Right atrium auricular region (tissue), 2 donors: ENCODE measurements around the gene GRIK4. TPM values are rescaled to one million over a fixed set of nuclear protein-coding genes. Genes with fewer than 3 reads are reported as not detected.

Experiments
- DNase-seq: peaks from one replicate; pipeline ENCODE4 v3.0.0-alpha.2; 2019; ENCODE audit warnings: low spot score
- H3K27ac ChIP-seq, 2 donors: fragments of 200-600 bp; sonication (generic); 1 replicate in 1 of 2; 2 replicates in 1 of 2; pipeline ENCODE4 v1.5.1; 2016 to 2019
- H3K27me3 ChIP-seq, 2 donors: fragments of 200-600 bp; sonication (generic); one replicate each; pipeline versions ENCODE4 v1.5.1 to v1.6.0; 2017 to 2019
- H3K36me3 ChIP-seq: fragments of 200-600 bp; sonication (generic); one replicate; pipeline ENCODE4 v1.5.1; 2016
- H3K4me1 ChIP-seq, 2 donors: fragments of 200-600 bp; sonication (generic); one replicate each; pipeline versions ENCODE4 v1.5.1 to v1.6.0; 2017 to 2019
- H3K4me3 ChIP-seq, 2 donors: fragments of 200-600 bp; sonication (generic); 1 replicate in 1 of 2; 2 replicates in 1 of 2; pipeline ENCODE4 v1.5.1; 2017 to 2019; ENCODE audit warnings: mild to moderate bottlenecking in 1 of 2, moderate library complexity in 1 of 2
- H3K9me3 ChIP-seq, 2 donors: fragments of 200-600 bp; sonication (generic); one replicate each; pipeline ENCODE4 v1.5.1; 2019
- total RNA-seq, 2 donors: library from RNA; depleted of rRNA; stranded (reverse); fragments of >200 nt; gene quantifications; one replicate each; pipeline ENCODE4 v1.1.0, GENCODE V29; 2016
- TF ChIP-seq, protein P1 (sequence below), 2 donors: fragments of 200-600 bp; sonication (generic); IDR thresholded peaks; one replicate each; pipeline ENCODE4 v1.5.1; 2019; ENCODE audit warnings: antibody characterized with exemption in 2 of 2

GRIK4 gene
- total RNA-seq, 2 donors from 2014 or later = 0.04 to 0.30 TPM

DNA sequence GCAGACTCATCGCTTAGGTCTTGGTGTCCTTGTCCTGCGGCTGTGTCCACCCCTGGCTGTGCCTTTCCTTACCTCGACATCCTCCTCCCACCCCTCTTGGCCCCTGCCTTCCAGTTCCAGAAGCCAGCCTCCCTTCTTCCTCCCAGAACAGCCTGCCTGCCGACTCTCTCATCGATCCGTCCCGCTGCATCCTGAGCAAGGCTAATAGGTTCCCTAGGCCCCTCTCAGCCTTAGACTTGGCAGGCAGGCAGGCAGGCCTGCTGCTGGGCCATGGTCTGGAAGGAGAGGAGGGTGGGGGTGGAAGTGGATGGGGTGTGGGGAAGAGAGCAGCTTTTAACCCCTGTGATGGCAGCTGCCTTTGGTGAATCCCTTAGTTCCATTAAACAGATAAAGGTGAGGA, 315.6 kb downstream of the GRIK4 start:
- TF ChIP-seq, protein P1, sequence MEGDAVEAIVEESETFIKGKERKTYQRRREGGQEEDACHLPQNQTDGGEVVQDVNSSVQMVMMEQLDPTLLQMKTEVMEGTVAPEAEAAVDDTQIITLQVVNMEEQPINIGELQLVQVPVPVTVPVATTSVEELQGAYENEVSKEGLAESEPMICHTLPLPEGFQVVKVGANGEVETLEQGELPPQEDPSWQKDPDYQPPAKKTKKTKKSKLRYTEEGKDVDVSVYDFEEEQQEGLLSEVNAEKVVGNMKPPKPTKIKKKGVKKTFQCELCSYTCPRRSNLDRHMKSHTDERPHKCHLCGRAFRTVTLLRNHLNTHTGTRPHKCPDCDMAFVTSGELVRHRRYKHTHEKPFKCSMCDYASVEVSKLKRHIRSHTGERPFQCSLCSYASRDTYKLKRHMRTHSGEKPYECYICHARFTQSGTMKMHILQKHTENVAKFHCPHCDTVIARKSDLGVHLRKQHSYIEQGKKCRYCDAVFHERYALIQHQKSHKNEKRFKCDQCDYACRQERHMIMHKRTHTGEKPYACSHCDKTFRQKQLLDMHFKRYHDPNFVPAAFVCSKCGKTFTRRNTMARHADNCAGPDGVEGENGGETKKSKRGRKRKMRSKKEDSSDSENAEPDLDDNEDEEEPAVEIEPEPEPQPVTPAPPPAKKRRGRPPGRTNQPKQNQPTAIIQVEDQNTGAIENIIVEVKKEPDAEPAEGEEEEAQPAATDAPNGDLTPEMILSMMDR (IDR thresholded peaks at IDR 0.05) = no peak
- no peaks in the 10 kb centered on the region for H3K27me3 ChIP-seq
- no peak overlapping the region for H3K4me3 ChIP-seq
- no peaks in the 10 kb centered on the region for H3K9me3 ChIP-seq
- no peak overlapping the region for H3K27ac ChIP-seq
- DNase-seq = no peak
- H3K4me1 ChIP-seq = no peaks in the 10 kb centered on the region
- no peaks in the 10 kb centered on the region for H3K36me3 ChIP-seq

GRCh38 chr11:120827820-120828219, 316.3 kb downstream of the GRIK4 start:
- DNase-seq = no peak
- H3K36me3 ChIP-seq = no peaks in the 10 kb centered on the region
- H3K9me3 ChIP-seq = no peaks in the 10 kb centered on the region
- H3K27me3 ChIP-seq = no peaks in the 10 kb centered on the region
- no peak overlapping the region for H3K4me3 ChIP-seq
- no peaks in the 10 kb centered on the region for H3K4me1 ChIP-seq
- no peak overlapping the region for H3K27ac ChIP-seq
- TF ChIP-seq, protein P1 (IDR thresholded peaks at IDR 0.05) = no peak

GRCh38 chr11:120828847-120829246, 317.3 kb downstream of the GRIK4 start:
- Histone ChIP-seq H3K36me3 (no peaks in the 10 kb centered on the region), H3K9me3 (no peaks in the 10 kb centered on the region), H3K27ac (no peak overlapping the region), H3K4me3 (no peak overlapping the region), H3K4me1 (no peaks in the 10 kb centered on the region), H3K27me3 (no peaks in the 10 kb centered on the region)
- DNase-seq = no peak
- TF ChIP-seq, protein P1 (IDR thresholded peaks at IDR 0.05) = no peak

GRCh38 chr11:120830085-120830620, 318.6 kb downstream of the GRIK4 start:
- no peak for DNase-seq
- no peaks in the 10 kb centered on the region for H3K27me3 ChIP-seq
- H3K4me1 ChIP-seq = no peaks in the 10 kb centered on the region
- H3K36me3 ChIP-seq = no peaks in the 10 kb centered on the region
- no peaks in the 10 kb centered on the region for H3K9me3 ChIP-seq
- TF ChIP-seq, protein P1 (IDR thresholded peaks at IDR 0.05) = no peak
- H3K4me3 ChIP-seq = no peak overlapping the region
- H3K27ac ChIP-seq = no peak overlapping the region

GRCh38 chr11:120832481-120833238, 321.1 kb downstream of the GRIK4 start:
- H3K36me3 ChIP-seq = no peaks in the 10 kb centered on the region
- TF ChIP-seq, protein P1 (IDR thresholded peaks at IDR 0.05) = no peak
- H3K4me3 ChIP-seq = no peak overlapping the region
- no peaks in the 10 kb centered on the region for H3K4me1 ChIP-seq
- H3K9me3 ChIP-seq = no peaks in the 10 kb centered on the region
- no peak for DNase-seq
- no peaks in the 10 kb centered on the region for H3K27me3 ChIP-seq
- no peak overlapping the region for H3K27ac ChIP-seq
